Middle frontal gyrus (tissue), 1 donor: ENCODE results near the gene AMMECR1L.
"Not testable (repeated sequence)": the region's sequence is repeated elsewhere in the genome, so short reads cannot be mapped to it uniquely, and the experiment has no call there.

Experiments
- DNase-seq: peaks from one replicate; pipeline ENCODE4 v3.0.0-alpha.2; 2015; ENCODE audit warnings: low spot score; ENCODE audit errors: extremely low spot score

Gene AMMECR1L

DNA sequence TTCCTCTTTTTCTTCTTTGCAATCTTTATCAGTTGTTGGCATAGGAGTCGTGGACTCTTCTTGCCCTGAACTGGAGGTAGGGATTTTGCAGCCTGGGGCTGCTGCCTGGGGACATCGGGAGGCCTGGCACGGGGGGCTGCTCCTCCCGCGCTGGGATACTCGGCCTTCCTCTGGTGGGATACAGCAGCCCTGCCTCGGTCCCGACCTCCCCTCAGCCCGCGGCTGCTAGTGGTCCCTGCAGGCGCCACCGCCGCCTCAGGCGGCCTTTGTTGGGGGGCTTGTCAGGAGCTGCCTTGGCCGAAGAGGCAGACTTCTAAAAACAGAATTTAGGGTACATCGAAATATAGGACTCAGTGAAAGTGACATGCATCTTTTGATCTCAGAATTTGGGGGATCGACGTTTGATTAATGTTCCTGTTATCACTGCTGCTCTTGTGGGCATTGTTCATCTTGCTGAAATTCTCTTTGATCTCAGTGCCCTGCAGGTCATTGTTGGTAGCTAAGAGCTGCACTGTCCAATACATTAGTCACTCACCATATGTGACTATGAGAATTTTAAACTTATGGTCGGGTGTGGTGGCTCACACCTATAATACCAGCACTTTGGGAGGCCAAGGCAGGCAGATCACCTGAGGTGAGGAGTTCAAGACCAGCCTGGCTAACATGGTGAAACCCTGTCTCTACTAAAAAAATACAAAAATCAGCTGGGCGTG is 44.1 kb downstream of the AMMECR1L start:
- DNase-seq, result no peak

DNA sequence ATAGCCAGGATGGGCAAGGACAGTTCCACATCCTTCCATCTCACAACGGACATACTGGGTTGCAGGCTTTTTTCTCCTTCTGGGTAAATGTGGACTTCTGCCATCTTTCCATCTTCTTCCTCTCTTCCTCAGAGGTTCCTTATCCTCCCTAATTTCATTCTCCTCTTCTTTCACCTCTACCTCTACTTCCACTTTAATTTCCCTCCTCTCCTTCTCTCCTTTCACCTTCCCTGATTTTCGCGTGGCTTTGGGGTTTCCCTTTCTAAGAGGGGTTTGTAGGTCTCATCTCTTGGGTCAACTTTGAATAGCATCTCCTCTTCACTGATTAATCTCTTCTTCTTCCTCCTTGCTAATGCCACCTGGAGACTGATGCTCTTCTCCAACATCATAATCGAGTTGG is 44.9 kb downstream of the AMMECR1L start:
- DNase-seq, result no peak

DNA sequence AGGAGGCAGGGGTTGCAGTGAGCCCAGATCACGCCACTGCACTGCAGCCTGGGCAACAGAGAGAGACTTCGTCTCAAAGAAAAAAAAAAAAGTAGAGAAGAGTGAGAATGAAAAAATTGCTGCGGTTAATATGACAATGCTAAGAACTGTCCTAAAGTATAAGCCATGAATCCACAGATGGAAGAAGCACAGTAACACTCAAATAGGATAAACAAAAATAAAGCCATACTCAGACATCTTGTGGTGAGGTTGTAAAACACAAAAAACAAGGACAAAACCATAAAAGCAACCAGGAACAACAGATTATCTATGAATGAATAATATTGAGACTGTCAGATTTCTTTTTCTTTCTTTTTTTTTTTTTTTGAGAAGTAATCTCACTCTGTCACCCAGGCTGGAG is 50.8 kb downstream of the AMMECR1L start:
- no peak for DNase-seq

DNA sequence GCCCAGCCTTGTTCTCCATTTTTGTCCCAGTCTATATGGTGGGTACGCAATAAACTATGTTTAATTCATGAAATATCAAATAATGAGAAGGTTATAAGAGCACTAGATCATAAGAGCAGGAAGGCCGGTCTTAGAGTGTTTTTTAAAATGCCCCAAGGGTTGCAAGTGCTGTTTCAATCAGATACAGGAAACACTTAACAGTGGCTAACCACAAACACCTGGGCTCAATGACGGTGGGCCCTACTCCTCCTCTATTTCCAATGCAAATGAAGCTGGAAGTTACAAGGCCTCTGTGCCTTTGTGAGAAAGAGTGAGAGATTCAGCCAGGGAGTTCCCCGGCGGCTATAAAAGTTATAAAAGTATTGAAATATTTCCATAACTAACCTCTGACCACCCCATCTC is 55.9 kb downstream of the AMMECR1L start:
- no peak for DNase-seq

DNA sequence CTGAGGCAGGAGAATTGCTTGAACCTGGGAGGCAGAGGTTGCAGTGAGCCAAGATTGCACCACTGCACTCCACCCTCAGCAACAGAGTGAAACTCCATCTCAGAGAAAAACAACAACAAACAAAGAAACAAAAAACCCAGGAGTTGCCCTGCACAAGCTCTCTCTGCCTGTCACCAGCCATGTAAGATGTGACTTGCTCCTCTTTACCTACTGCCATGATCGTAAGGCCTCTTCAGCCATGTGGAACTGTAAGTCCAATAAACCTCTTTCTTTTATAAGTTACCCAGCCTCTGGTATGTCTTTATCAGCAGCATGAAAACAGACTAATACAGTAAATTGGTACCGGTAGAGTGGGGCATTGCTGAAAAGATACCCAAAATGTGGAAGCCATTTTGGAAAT is 59.0 kb downstream of the AMMECR1L start:
- not testable (repeated sequence) for DNase-seq

DNA sequence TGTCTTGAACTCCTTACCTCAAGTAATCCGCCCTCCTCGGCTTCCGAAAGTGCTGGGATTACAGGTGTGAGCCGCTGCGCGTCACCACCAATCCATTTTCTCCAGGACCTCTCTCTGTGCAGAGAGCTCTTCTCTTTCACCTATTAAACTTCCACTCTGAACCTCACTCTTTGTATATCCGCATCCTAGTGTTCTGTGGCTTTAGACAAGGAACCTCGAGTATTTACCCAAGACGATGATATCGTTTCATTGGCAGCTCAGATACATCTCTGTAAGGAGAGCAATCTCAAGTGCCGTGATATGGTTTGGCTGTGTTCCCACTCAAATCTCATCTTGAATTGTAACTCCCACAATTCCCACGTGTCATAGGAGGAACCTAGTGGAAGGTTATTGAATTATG is 59.7 kb downstream of the AMMECR1L start:
- no peak for DNase-seq

DNA sequence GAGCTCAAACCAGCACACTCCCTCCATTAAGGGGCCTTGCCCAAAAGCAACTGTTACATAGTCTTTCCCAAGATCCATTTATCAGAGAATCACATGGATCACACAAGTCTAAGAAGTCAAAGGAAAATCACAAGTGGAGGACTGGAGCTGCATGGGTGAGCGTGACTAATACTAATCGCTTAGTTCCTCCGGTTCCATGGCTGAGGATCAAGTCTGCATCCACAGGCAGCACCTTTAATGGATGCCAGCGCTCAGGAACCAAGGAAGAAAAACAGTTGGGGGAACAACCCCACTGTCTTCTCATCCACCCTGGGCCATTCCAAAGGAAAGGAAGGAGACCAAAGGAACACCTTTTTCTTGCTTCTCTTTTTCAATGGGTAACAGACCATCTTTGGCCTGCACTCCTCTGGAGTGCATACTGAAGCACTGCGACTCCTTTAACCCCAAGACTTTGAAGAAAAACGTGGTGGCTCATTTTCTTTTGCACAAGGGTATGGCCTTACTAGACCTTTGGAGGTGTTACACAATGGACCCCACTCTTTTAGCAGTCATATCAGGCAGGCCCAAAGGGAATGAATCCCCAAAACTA is 65.6 kb downstream of the AMMECR1L start:
- no peak for DNase-seq

DNA sequence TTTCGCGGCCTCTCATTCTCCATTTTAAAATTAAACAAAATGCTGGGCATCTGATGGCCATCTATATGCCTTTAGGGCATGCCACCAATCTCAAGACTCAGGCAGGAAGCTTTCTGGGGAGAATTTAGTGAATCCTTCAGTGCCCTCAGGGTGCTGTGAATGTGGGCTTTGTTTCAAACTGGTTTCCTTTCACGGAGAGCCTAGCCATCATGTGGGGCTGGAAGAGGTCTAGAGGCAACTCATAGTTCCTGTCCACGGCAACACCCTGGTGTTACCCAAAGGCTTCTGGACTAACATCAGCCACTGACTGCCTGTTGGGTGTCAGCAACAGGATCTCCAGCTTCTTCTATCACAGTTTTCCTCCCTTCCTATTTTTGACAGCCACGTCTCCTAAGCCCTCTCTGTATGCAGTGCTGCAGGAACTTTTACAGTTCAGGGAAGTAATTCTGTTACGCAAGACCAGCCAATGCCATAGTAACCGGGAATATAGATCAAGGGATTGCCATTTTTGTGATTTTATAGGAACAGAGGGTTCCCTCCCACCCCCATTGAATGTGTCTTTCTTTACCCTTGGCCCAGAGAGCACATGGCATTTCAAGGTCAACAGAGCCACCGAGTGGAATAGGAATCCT is 66.8 kb downstream of the AMMECR1L start:
- no peak for DNase-seq

DNA sequence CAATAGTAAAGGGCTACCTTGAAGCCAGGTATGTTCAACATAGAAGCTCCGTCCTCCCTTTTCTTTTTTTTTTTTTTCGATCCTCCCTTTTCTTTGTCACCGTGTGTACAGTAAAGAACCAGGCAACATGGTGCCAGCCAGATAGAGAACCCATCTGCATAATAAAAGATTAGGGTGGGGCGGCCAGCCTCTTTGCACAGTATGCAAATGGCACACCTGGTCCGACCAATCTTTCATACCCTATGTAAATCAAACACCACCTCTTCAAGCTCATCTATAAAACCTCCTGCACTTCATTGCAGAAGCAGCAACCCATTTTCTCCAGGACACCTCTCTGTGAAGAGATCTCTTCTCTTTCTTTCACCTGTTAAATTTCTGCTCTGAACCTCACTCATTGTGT is 67.5 kb downstream of the AMMECR1L start:
- DNase-seq, result no peak

DNA sequence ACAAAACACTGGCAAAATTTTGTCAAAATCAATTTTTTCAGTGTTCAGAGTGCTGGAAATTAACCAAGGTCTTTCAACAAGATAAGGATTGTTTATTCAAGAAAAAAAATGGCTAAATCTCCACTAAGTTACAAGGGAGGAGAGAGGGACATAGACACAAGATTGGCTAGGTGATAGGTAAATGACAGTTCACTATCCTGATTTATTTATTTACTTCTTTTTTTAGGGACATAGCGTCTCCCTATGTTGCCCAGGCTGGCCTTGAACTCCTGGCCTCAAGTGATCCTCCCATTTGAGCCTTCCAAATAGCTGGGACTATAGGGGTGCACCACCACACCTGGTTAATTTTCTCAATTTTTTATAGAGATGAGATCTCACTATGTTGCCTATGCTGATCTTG is 71.1 kb downstream of the AMMECR1L start:
- DNase-seq, result no peak

DNA sequence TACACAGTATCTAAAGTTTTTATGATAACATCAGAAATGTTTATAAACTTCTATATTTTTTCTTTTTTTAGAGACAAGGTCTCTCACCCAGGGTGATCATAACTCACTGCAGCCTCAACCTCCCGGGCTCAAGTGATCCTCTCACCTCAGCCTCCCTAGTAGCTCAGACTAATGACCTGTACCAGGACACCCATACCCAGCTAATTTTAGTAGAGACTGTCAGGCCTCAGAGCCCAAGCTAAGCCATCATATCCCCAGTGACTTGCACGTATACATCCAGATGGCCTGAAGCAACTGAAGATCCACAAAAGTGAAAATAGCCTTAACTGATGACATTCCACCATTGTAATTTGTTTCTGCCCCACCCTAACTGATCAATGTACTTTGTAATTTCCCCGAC is 73.3 kb downstream of the AMMECR1L start:
- DNase-seq, result not testable (repeated sequence)
